NCI-H510A treated with DMSO at 0.1 percent for 48 hours (cell line): ENCODE data around the gene GPR158.
"Not testable (repeated sequence)": the region's sequence is repeated elsewhere in the genome, so short reads cannot be mapped to it uniquely, and the experiment has no call there.

Experiments
- DNase-seq: peaks from one replicate; lab custom pipeline; 2025; lab: John Stamatoyannopoulos, UW

Gene GPR158

DNA sequence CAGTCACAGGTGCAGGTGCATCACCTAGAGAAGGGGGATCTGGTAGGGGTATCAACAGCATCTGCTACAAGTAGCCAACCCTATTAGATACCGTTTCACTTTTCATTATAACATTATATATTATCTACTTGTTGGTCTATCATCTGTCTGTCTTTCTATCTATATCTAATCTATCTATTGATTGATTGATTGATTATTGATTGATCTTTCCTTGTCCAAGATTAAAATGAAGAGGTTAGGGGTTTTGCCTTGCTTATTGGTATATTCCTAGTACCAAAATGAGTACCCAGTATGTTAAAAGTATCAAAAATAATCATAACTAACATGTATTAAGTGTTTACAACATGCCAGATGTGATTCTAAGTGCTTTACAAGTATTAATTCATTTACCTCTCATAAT is 121.5 kb downstream of the GPR158 start:
- DNase-seq = no peak

DNA sequence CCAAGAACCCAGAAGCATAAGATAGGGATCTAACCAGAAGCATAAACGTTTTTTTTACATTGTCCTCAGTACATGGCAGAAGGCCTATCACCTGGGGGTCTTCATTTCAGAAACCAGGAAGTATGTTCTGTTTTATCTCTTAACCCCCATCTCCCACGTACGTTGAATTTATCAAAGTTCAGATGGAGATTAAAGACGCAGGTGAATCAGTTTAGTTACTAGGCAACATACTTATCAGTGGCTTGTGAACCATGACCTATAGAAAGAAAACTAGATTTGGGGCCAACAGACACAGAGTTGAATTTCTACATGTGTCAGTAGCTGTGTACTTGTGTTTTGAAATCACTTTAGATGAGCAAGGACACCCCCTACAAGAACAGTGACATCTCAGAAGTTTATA is 122.7 kb downstream of the GPR158 start:
- no peak for DNase-seq

DNA sequence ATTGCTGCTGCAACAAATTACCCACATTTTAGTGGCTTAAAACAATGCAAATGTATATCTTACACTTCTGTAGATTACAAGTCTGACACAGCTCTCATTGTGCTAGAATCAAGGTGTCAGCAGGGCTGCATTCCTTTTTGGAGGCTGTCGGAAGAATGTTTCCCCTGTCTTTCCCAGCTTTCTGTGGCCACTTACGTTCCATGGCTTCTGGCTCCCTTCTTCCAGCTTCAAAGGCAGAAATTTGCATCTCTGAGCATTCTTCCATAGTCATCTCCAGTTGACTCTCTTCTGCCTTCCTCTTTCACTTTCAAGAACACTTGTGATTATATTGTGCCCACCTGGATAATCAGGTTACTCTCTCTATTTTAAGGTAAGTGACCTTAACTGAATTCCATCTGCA is 125.3 kb downstream of the GPR158 start:
- no peak for DNase-seq

- no peak for DNase-seq
Observed at GRCh38 chr10:25304606-25305005, 129.8 kb downstream of the GPR158 start.

DNA sequence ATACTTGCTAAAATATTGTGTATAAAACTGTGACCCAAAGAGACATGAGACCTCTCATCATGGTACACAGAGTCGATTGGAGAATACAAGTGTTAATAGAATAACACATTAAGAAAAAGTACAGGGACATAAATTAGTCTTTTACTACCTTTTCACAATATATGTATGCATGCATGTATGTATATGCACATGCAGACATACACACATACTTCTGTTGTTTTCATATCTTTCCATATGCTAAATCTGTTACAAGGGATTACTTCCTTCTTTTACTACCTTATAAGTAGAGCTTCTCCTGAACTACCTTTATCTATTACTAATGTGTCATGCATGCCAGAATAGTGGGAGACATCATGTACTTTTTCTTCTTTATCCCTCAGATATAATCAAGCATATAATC is 131.6 kb downstream of the GPR158 start:
- no peak for DNase-seq

DNA sequence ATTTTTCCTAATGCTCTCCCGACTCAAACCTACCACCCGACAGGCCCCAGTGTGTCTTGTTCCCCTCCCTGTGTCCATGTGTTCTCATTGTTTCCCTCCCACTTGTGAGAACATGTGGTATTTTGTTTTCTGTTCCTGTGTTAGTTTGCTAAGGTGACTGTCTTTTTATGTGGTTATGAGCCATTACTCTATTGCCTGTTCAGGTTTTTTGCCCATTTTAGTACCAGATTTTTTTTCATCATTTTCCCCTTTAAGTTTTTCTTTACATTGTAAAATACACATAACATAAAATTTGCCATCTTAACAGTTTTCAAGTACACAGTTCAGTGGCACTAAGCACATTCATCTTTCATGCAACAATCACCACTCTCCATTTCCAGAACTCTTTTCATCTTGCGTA is 133.5 kb downstream of the GPR158 start:
- DNase-seq = no peak

- DNase-seq = not testable (repeated sequence)
Observed at GRCh38 chr10:25317596-25318211, 142.9 kb downstream of the GPR158 start.

- DNase-seq = no peak
Observed at GRCh38 chr10:25327273-25327672, 152.5 kb downstream of the GPR158 start.

- DNase-seq = no peak
Observed at GRCh38 chr10:25328361-25328760, 153.6 kb downstream of the GPR158 start.

- DNase-seq = not testable (repeated sequence)
Observed at GRCh38 chr10:25329587-25329986, 154.8 kb downstream of the GPR158 start.

DNA sequence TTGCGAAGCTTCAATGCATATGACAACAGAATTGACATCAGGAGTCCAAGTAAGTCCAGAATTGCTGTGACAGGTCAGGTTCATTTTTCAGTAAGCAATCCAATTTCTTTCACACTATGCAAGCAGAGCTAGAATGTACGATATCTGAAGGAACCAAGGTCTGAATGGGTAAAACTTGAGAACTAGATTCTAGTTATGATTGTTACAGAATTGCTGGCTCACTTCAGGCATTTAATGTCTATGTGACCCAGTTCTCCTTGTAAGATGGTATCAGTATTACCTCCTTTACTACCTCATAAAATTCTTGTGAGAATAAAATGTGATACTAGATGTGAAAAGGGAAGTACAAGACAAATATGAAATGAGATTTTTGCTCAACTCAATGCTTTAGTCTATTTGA is 159.6 kb downstream of the GPR158 start:
- no peak for DNase-seq

DNA sequence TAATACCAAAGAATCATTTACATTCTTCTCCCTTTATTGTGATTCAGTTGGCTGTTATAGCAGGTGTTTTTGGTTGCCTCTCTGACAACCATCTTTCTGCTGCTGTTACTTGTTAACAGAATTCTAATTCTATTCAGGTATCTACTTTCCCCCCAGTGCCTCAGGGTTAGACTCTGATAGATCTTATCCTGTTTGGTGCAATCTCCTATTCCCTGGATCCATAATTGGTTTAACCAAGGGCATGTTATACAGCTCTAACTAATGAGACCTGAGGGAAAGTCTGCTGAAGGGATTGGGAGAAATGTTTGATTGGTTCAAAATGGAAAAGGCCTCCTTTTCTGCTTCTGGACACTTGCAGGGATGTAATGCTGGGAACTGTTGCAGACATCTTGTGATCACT is 161.5 kb downstream of the GPR158 start:
- DNase-seq = no peak

- no peak for DNase-seq
Observed at GRCh38 chr10:25338271-25338670, 163.5 kb downstream of the GPR158 start.

- no peak for DNase-seq
Observed at GRCh38 chr10:25339966-25340365, 165.2 kb downstream of the GPR158 start.

GRCh38 chr10:25349520-25349919 is 174.7 kb downstream of the GPR158 start:
- DNase-seq = no peak

GRCh38 chr10:25356609-25357008 is 181.8 kb downstream of the GPR158 start:
- DNase-seq = no peak

- DNase-seq = no peak
Observed at GRCh38 chr10:25357269-25357668, 182.5 kb downstream of the GPR158 start.

DNA sequence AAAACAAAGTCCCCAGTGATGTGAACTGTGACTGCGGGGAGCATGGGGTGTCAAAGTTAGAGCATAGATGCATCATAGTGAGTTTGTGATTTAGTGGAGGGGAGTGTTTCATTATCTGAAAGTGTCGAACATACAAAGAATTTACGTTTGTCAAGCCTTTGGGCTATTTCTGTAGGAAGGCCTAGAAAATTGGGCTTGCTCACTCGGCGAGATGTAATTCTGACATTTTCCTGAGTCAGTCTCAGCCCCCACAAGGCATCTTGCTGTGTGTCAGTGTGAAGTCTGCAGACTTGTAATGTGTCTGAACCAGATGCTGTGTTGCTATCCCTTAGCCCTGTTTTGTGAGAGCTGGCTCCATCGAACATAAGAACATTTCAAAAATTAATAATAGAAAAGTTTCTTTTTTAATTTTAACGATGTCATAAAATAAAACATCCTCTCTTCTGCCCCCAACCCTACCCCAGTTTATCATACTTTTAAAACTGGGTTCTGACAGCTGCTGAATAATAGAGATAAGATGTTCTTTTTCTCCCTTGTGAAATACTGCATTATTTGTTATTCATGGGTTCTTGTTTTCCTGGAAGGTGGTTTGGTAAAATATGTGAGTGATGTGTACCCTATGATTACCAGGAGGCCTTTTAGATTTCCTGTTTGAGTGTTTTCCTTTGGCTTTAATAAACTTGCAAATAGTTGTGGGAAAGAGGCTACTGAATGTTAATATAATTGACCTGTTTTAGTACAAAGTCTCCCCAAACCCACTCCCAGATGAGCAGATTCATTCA is 207.4 kb downstream of the GPR158 start:
- DNase-seq = no peak

- DNase-seq = not testable (repeated sequence)
Observed at GRCh38 chr10:25382901-25383300, 208.1 kb downstream of the GPR158 start.

GRCh38 chr10:25383686-25384085 is 208.9 kb downstream of the GPR158 start:
- DNase-seq = no peak

DNA sequence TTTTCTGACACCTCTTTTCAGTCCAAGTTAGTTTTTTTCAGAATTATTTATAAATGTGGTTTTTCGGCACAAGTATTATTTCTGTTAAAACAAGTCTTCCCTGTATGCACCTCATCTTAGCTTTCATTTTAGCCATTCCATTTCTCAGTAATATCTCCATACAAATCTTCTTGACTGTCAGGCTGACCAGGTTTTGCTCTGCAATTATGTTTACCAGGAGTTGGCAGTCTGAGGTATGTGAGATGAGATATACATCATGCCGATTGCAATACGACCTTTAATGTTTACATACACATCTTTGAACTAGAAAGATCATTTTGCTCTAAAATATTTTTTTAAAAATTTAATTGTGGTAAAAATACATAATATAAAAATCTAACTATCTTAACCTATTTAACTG is 209.8 kb downstream of the GPR158 start:
- no peak for DNase-seq

DNA sequence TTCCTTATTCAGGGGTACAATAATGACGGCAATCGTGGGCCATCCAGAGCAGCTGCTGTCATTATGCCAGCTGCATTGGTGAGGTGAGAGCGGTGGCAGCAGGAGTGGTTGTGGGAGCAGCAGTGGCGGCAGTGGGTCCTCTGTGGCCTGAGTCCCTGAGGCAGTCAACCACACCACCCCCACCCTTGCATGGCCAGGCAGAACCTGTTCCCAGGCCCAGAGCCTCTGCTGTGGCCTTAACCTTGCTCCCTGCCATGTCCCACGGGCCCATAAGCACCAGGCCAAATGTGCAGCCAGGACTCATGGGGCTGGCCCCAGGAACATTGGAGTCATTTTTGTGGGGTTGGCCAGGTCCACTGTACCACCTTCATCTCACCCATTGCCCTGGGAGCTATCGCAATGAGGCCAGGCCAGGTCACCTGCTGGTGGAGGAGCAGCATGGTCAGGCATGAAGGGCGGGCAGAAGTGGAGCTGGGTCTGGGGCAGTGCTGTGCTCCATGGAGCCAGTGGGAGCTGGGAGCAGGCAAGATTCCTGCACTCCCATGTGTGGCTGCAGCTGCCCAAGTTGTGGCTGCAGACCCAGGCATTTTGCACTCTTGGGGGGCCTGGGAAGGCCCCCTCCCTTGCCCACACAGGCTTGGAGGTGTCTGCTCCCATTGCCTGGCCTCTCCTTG is 213.5 kb downstream of the GPR158 start:
- no peak for DNase-seq

- DNase-seq = no peak
Observed at GRCh38 chr10:25388862-25389206, 214.0 kb downstream of the GPR158 start.
